Measurements from ENCODE around the gene TM9SF3.
"Not testable (repeated sequence)": the region's sequence is repeated elsewhere in the genome, so short reads cannot be mapped to it uniquely, and the experiment has no call there.

The TM9SF3 gene

GRCh38 chr10:96548589-96548988 is 38.2 kb downstream of the TM9SF3 start:
- H3K4me1 ChIP-seq (ENCODE audit: low read length), result no peaks in the 10 kb centered on the region
- H3K4me2 ChIP-seq (ENCODE audit: low read depth, low read length), result no peak overlapping the region
- H3F3A ChIP-seq (ENCODE audit: insufficient read depth, low read length), result no peaks in the 10 kb centered on the region
- no peak for DNase-seq
- TF ChIP-seq EZH2phosphoT487 (IDR thresholded peaks at IDR 0.05; ENCODE audit: low read length) (no peak), EZH2 (optimal IDR thresholded peaks at IDR 0.05; ENCODE audit: low read depth, low read length) (no peak)
- TF ChIP-seq, protein P1, sequence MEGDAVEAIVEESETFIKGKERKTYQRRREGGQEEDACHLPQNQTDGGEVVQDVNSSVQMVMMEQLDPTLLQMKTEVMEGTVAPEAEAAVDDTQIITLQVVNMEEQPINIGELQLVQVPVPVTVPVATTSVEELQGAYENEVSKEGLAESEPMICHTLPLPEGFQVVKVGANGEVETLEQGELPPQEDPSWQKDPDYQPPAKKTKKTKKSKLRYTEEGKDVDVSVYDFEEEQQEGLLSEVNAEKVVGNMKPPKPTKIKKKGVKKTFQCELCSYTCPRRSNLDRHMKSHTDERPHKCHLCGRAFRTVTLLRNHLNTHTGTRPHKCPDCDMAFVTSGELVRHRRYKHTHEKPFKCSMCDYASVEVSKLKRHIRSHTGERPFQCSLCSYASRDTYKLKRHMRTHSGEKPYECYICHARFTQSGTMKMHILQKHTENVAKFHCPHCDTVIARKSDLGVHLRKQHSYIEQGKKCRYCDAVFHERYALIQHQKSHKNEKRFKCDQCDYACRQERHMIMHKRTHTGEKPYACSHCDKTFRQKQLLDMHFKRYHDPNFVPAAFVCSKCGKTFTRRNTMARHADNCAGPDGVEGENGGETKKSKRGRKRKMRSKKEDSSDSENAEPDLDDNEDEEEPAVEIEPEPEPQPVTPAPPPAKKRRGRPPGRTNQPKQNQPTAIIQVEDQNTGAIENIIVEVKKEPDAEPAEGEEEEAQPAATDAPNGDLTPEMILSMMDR (IDR thresholded peaks at IDR 0.05; ENCODE audit: low read length), result no peak
- no peaks in the 10 kb centered on the region; the same call in 1 of the 2 replicates for H3K36me3 ChIP-seq (replicated peaks; ENCODE audit: insufficient read depth, low read length)
- H4K20me1 ChIP-seq (ENCODE audit: insufficient read depth, low read length), result no peaks in the 10 kb centered on the region
- no peak overlapping the region for H2AFZ ChIP-seq (ENCODE audit: low read length)
- no peaks in the 10 kb centered on the region for H3K9me3 ChIP-seq (replicated peaks; ENCODE audit: insufficient read depth, low read length)
- H3K4me3 ChIP-seq (ENCODE audit: low read length), result no peak overlapping the region
- H3K9ac ChIP-seq (ENCODE audit: low read length), result no peak overlapping the region
- no peaks in the 10 kb centered on the region for H3K27me3 ChIP-seq (replicated peaks; ENCODE audit: insufficient read depth, low read length)
- no peaks in the 10 kb centered on the region for H3K9me2 ChIP-seq (replicated peaks; ENCODE audit: insufficient read depth, low read length)
- 0 out of 2 replicates have a peak, but pooled peaks cover 5% of the 10 kb centered on the region for H3K79me2 ChIP-seq (ENCODE audit: low read length)
- no peak overlapping the region for H3K27ac ChIP-seq (ENCODE audit: low read length)

GRCh38 chr10:96545558-96545957 is 41.3 kb downstream of the TM9SF3 start:
- not testable (repeated sequence) for H3K9me2 ChIP-seq (replicated peaks; ENCODE audit: insufficient read depth, low read length); H3K4me1 ChIP-seq (ENCODE audit: low read length); H4K20me1 ChIP-seq (ENCODE audit: insufficient read depth, low read length); H3K4me2 ChIP-seq (ENCODE audit: low read depth, low read length); H2AFZ ChIP-seq (ENCODE audit: low read length); H3K9ac ChIP-seq (ENCODE audit: low read length); DNase-seq; H3K9me3 ChIP-seq (replicated peaks; ENCODE audit: insufficient read depth, low read length); H3F3A ChIP-seq (ENCODE audit: insufficient read depth, low read length); H3K27ac ChIP-seq (ENCODE audit: low read length); H3K27me3 ChIP-seq (replicated peaks; ENCODE audit: insufficient read depth, low read length); H3K36me3 ChIP-seq (replicated peaks; ENCODE audit: insufficient read depth, low read length); H3K4me3 ChIP-seq (ENCODE audit: low read length)
- 0 out of 2 replicates have a peak, but pooled peaks cover 13% of the 10 kb centered on the region for H3K79me2 ChIP-seq (ENCODE audit: low read length)

GRCh38 chr10:96541921-96542320 is 44.9 kb downstream of the TM9SF3 start:
- H3K79me2 ChIP-seq (ENCODE audit: low read length), result peaks cover 21% of the 10 kb centered on the region
- H3K27ac ChIP-seq (ENCODE audit: low read length), result no peak overlapping the region
- no peak overlapping the region for H2AFZ ChIP-seq (ENCODE audit: low read length)
- no peaks in the 10 kb centered on the region for H3K9me3 ChIP-seq (replicated peaks; ENCODE audit: insufficient read depth, low read length)
- no peaks in the 10 kb centered on the region for H3K4me1 ChIP-seq (ENCODE audit: low read length)
- H3F3A ChIP-seq (ENCODE audit: insufficient read depth, low read length), result no peaks in the 10 kb centered on the region
- H3K4me3 ChIP-seq (ENCODE audit: low read length), result no peak overlapping the region
- H3K36me3 ChIP-seq (replicated peaks; ENCODE audit: insufficient read depth, low read length), result peaks cover 8% of the 10 kb centered on the region; the same call in 1 of the 2 replicates
- no peak overlapping the region for H3K4me2 ChIP-seq (ENCODE audit: low read depth, low read length)
- H3K27me3 ChIP-seq (replicated peaks; ENCODE audit: insufficient read depth, low read length), result no peaks in the 10 kb centered on the region
- H3K9me2 ChIP-seq (replicated peaks; ENCODE audit: insufficient read depth, low read length), result no peaks in the 10 kb centered on the region
- TF ChIP-seq, protein P1 (IDR thresholded peaks at IDR 0.05; ENCODE audit: low read length), result no peak
- TF ChIP-seq EZH2phosphoT487 (IDR thresholded peaks at IDR 0.05; ENCODE audit: low read length), result no peak
- TF ChIP-seq EZH2 (optimal IDR thresholded peaks at IDR 0.05; ENCODE audit: low read depth, low read length), result no peak
- no peaks in the 10 kb centered on the region for H4K20me1 ChIP-seq (ENCODE audit: insufficient read depth, low read length)
- DNase-seq, result no peak
- H3K9ac ChIP-seq (ENCODE audit: low read length), result no peak overlapping the region

DNA sequence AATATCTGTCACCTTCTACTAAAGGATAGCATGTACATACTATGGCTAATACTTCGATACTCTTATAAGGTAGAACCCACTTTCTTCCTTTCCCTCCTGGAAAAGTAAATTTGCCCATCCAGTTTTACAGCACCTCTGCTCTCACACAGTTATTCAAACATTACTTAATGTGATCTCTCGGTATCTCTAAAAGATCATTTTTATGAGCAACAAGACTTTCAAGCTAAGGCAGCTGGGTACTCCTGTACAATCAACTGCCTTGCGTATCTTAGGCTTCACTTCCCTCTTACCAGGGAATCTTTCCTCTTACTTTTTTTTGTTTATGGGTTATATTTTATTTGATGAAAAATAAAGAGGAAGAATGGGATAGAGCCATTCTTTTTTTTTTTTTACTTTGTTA is 46.6 kb downstream of the TM9SF3 start:
- H3K27ac ChIP-seq (ENCODE audit: low read length), result no peak overlapping the region
- H2AFZ ChIP-seq (ENCODE audit: low read length), result no peak overlapping the region
- H3K4me2 ChIP-seq (ENCODE audit: low read depth, low read length), result no peak overlapping the region
- H3K9me2 ChIP-seq (replicated peaks; ENCODE audit: insufficient read depth, low read length), result no peaks in the 10 kb centered on the region
- no peaks in the 10 kb centered on the region for H3K27me3 ChIP-seq (replicated peaks; ENCODE audit: insufficient read depth, low read length)
- no peak overlapping the region for H3K4me3 ChIP-seq (ENCODE audit: low read length)
- peaks cover 8% of the 10 kb centered on the region; the same call in 1 of the 2 replicates for H3K36me3 ChIP-seq (replicated peaks; ENCODE audit: insufficient read depth, low read length)
- H4K20me1 ChIP-seq (ENCODE audit: insufficient read depth, low read length), result no peaks in the 10 kb centered on the region
- H3F3A ChIP-seq (ENCODE audit: insufficient read depth, low read length), result no peaks in the 10 kb centered on the region
- H3K9me3 ChIP-seq (replicated peaks; ENCODE audit: insufficient read depth, low read length), result no peaks in the 10 kb centered on the region
- TF ChIP-seq, protein P1 (IDR thresholded peaks at IDR 0.05; ENCODE audit: low read length), result no peak
- TF ChIP-seq EZH2phosphoT487 (IDR thresholded peaks at IDR 0.05; ENCODE audit: low read length) (no peak), EZH2 (optimal IDR thresholded peaks at IDR 0.05; ENCODE audit: low read depth, low read length) (no peak)
- H3K79me2 ChIP-seq (ENCODE audit: low read length), result peaks cover 35% of the 10 kb centered on the region
- H3K9ac ChIP-seq (ENCODE audit: low read length), result no peak overlapping the region
- H3K4me1 ChIP-seq (ENCODE audit: low read length), result no peaks in the 10 kb centered on the region
- DNase-seq, result no peak

Data from MM.1S (cell line).